Measurements from ENCODE around the gene TSC22D2. TPM values are rescaled to one million over a fixed set of nuclear protein-coding genes. Genes with fewer than 3 reads are reported as not detected.

TSC22D2 gene
- total and polyA plus RNA-seq, 2 of the 4 experiments (the other 2 are of a cell fraction), result 12.2 to 20.5 TPM

- Histone ChIP-seq H3K79me1 (ENCODE audit: low read depth in 1 of 2, low read length in 2 of 2) (peaks cover 5 to 41% of the 10 kb centered on the region in 2 experiments), H3K9ac (ENCODE audit: low read depth, low read length) (no peak overlapping the region), H3K23ac (ENCODE audit: low read depth, low read length) (no peak overlapping the region), H3K4ac (ENCODE audit: low read depth, low read length) (no peak overlapping the region), H2AK5ac (ENCODE audit: low read depth, low read length) (no peak overlapping the region), H3K9me1 (ENCODE audit: insufficient read depth, low read length) (peaks cover 3% of the 10 kb centered on the region), H2BK20ac (ENCODE audit: low read depth, low read length) (no peak overlapping the region), H3K27ac (ENCODE audit: insufficient read depth, low read length) (no peak overlapping the region), H3K4me1 (ENCODE audit: control insufficient read depth, insufficient read depth, low read length) (peaks cover 8% of the 10 kb centered on the region), H4K20me1 (ENCODE audit: insufficient read depth, low read length) (peaks cover 62% of the 10 kb centered on the region), H3K36me3 (ENCODE audit: control insufficient read depth, insufficient read depth, low read length) (no peaks in the 10 kb centered on the region; the same call in none of the 2 replicates), H3K27me3 (ENCODE audit: control insufficient read depth, insufficient read depth, low read length) (no peaks in the 10 kb centered on the region), H4K91ac (ENCODE audit: insufficient read depth, low read depth, low read length) (no peak overlapping the region), H4K8ac (ENCODE audit: low read depth in 2 of 2, low read length in 2 of 2) (no peak overlapping the region), H3K14ac (replicated peaks; ENCODE audit: low read depth, low read length) (no peak overlapping the region), H4K5ac (ENCODE audit: low read depth, low read length) (no peak overlapping the region), H2BK15ac (ENCODE audit: low read depth, low read length) (no peak overlapping the region), H2AFZ (replicated peaks; ENCODE audit: low read length, poor library complexity) (no peak overlapping the region), H3K4me3 (ENCODE audit: insufficient read depth, low read depth, low read length) (no peak overlapping the region), H2BK5ac (ENCODE audit: low read depth, low read length, poor library complexity, severe bottlenecking) (no peak overlapping the region), H2BK120ac (ENCODE audit: low read depth, low read length) (no peak overlapping the region), H3K9me3 (ENCODE audit: control insufficient read depth, insufficient read depth, low read length) (no peaks in the 10 kb centered on the region), H3K56ac (ENCODE audit: extremely low read depth, insufficient read depth, low read length) (no peak overlapping the region), H3K4me2 (ENCODE audit: low read depth, low read length) (peak overlapping the region; percentile 33; the same call in 1 of the 2 replicates), H3K18ac (ENCODE audit: low read depth, low read length) (peak overlapping the region; percentile 30; the same call in 1 of the 2 replicates), H2AK9ac (replicated peaks; ENCODE audit: low read depth, low read length, poor library complexity) (no peak overlapping the region)
- no CpG with 5 or more reads among the region's 3 CpGs for WGBS, 2 experiments (ENCODE audit: extremely low coverage in 2 of 2, insufficient read length in 1 of 2)
- ChIA-PET CTCF (no interaction called here), POLR2A (ENCODE audit: unreplicated experiment) (no interaction called here)
- in situ Hi-C loops (cut with MboI; ENCODE audit: low sequenced_read_pairs), result no loop called here
- ATAC-seq (ENCODE audit: low read depth) (0 out of 2 replicates have a peak, but pooled peaks have one; percentile 22), DNase-seq (peak; percentile 26)
- dilution Hi-C loops (cut with HindIII; ENCODE audit: low sequenced_read_pairs, unreplicated experiment), result no loop called here
- intact Hi-C loops (cut with micrococcal nuclease), result no loop called here
- TF ChIP-seq CHD1 (IDR thresholded peaks at IDR 0.05; ENCODE audit: low read depth, low read length) (no peak), POLR2A (IDR thresholded peaks at IDR 0.05; ENCODE audit: low read depth, low read length) (no peak), CEBPB (IDR thresholded peaks at IDR 0.05; ENCODE audit: low read depth, low read length) (no peak)
- BruUV-seq (replicated peaks), result no TSS peak
Measured at GRCh38 chr3:150439657-150440056, 31.6 kb downstream of the TSC22D2 start.
